ENCODE data around the gene CXorf58. TPM values are rescaled to one million over a fixed set of nuclear protein-coding genes. Genes with fewer than 3 reads are reported as not detected.

Gene CXorf58
- total RNA-seq, 1 donor from 2014 or later: not detected

GRCh38 chrX:23936180-23936579 lies 28.4 kb downstream of the CXorf58 start:
- H3K27me3 Mint-ChIP-seq: peaks cover 20% of the 10 kb centered on the region
- no peak for DNase-seq (ENCODE audit: extremely low spot score, unreplicated experiment)
- no peaks in the 10 kb centered on the region for H3K9me3 Mint-ChIP-seq
- H3K4me3 Mint-ChIP-seq: no peak overlapping the region
- TF ChIP-seq CTCF (conservative IDR thresholded peaks at IDR 0.05): no peak
- H3K4me1 Mint-ChIP-seq (ENCODE audit: unreplicated experiment): peaks cover 16% of the 10 kb centered on the region
- no peak overlapping the region for H3K27ac Mint-ChIP-seq
- H3K36me3 Mint-ChIP-seq: no peaks in the 10 kb centered on the region

GRCh38 chrX:23937100-23937499 lies 29.3 kb downstream of the CXorf58 start:
- no peaks in the 10 kb centered on the region for H3K36me3 Mint-ChIP-seq
- peak; percentile 35 for TF ChIP-seq CTCF (conservative IDR thresholded peaks at IDR 0.05)
- DNase-seq (ENCODE audit: extremely low spot score, unreplicated experiment): no peak
- H3K27me3 Mint-ChIP-seq: peaks cover 18% of the 10 kb centered on the region
- no peak overlapping the region for H3K4me3 Mint-ChIP-seq
- no peaks in the 10 kb centered on the region for H3K9me3 Mint-ChIP-seq
- no peak overlapping the region for H3K27ac Mint-ChIP-seq
- peaks cover 12% of the 10 kb centered on the region for H3K4me1 Mint-ChIP-seq (ENCODE audit: unreplicated experiment)

- H3K27me3 Mint-ChIP-seq: peaks cover 14% of the 10 kb centered on the region
These were observed 30.9 kb downstream of the CXorf58 start for GRCh38 chrX:23938690-23939089.

GRCh38 chrX:23939203-23939602 lies 31.4 kb downstream of the CXorf58 start:
- no peak for TF ChIP-seq CTCF (conservative IDR thresholded peaks at IDR 0.05)
- DNase-seq (ENCODE audit: extremely low spot score, unreplicated experiment): no peak
- Mint-ChIP-seq H3K4me1 (ENCODE audit: unreplicated experiment) (peaks cover 11% of the 10 kb centered on the region), H3K36me3 (no peaks in the 10 kb centered on the region), H3K9me3 (no peaks in the 10 kb centered on the region), H3K4me3 (no peak overlapping the region), H3K27ac (no peak overlapping the region), H3K27me3 (peaks cover 14% of the 10 kb centered on the region)

More at GRCh38 chrX:23938690-23939089, 30.9 kb downstream of the CXorf58 start:
- peaks cover 11% of the 10 kb centered on the region for H3K4me1 Mint-ChIP-seq (ENCODE audit: unreplicated experiment)
- DNase-seq (ENCODE audit: extremely low spot score, unreplicated experiment): no peak
- no peak overlapping the region for H3K4me3 Mint-ChIP-seq
- no peak overlapping the region for H3K27ac Mint-ChIP-seq
- H3K36me3 Mint-ChIP-seq: no peaks in the 10 kb centered on the region
- no peaks in the 10 kb centered on the region for H3K9me3 Mint-ChIP-seq
- no peak for TF ChIP-seq CTCF (conservative IDR thresholded peaks at IDR 0.05)

GRCh38 chrX:23944234-23944633 lies 36.4 kb downstream of the CXorf58 start:
- Mint-ChIP-seq H3K36me3 (no peaks in the 10 kb centered on the region), H3K4me1 (ENCODE audit: unreplicated experiment) (peaks cover 13% of the 10 kb centered on the region), H3K4me3 (no peak overlapping the region), H3K9me3 (no peaks in the 10 kb centered on the region), H3K27me3 (peaks cover 7% of the 10 kb centered on the region), H3K27ac (no peak overlapping the region)
- no peak for DNase-seq (ENCODE audit: extremely low spot score, unreplicated experiment)
- TF ChIP-seq CTCF (conservative IDR thresholded peaks at IDR 0.05): no peak

GRCh38 chrX:23945206-23945605 lies 37.4 kb downstream of the CXorf58 start:
- Mint-ChIP-seq H3K4me1 (ENCODE audit: unreplicated experiment) (peaks cover 13% of the 10 kb centered on the region), H3K36me3 (no peaks in the 10 kb centered on the region), H3K4me3 (no peak overlapping the region), H3K9me3 (no peaks in the 10 kb centered on the region), H3K27me3 (peaks cover 5% of the 10 kb centered on the region), H3K27ac (no peak overlapping the region)
- no peak for DNase-seq (ENCODE audit: extremely low spot score, unreplicated experiment)
- TF ChIP-seq CTCF (conservative IDR thresholded peaks at IDR 0.05): no peak

All from type B pancreatic cell (in vitro differentiated cells).